Neural progenitor cell (in vitro differentiated cells): Measurements from ENCODE around the gene MAST2. TPM values are rescaled to one million over a fixed set of nuclear protein-coding genes. Genes with fewer than 3 reads are reported as not detected.

Source experiments
- DNase-seq: peaks from one replicate; pipeline ENCODE4 v3.0.0-alpha.2; 2016; ENCODE audit warnings: low spot score
- H2AFZ ChIP-seq: fragments of 200-600 bp; sonication (generic); replicated peaks from 2 replicates; pipeline ENCODE4 v1.6.1; 2016; ENCODE audit warnings: antibody characterized with exemption
- H3F3A ChIP-seq: fragments of 200-600 bp; sonication (generic); 2 replicates; pipeline ENCODE4 v1.6.1; 2016; ENCODE audit warnings: antibody characterized with exemption, low read depth
- H3K27ac ChIP-seq: fragments of 200-600 bp; sonication (generic); 2 replicates; pipeline ENCODE4 v1.5.1; 2016; ENCODE audit warnings: mild to moderate bottlenecking
- H3K27me3 ChIP-seq: fragments of 200-600 bp; sonication (generic); 2 replicates; pipeline ENCODE4 v1.6.1; 2016; ENCODE audit warnings: mild to moderate bottlenecking, moderate library complexity
- H3K36me3 ChIP-seq: fragments of 200-600 bp; sonication (generic); 2 replicates; pipeline ENCODE4 v1.5.1; 2016
- H3K4me1 ChIP-seq: fragments of 200-600 bp; sonication (generic); 2 replicates; pipeline ENCODE4 v1.6.1; 2016; ENCODE audit warnings: mixed run types
- H3K4me2 ChIP-seq: fragments of 200-600 bp; sonication (generic); 2 replicates; pipeline ENCODE4 v1.6.1; 2016
- H3K4me3 ChIP-seq: fragments of 200-600 bp; sonication (generic); 2 replicates; pipeline ENCODE4 v1.5.1; 2016
- H3K79me2 ChIP-seq: fragments of 200-600 bp; sonication (generic); 2 replicates; pipeline ENCODE4 v1.6.1; 2016; ENCODE audit warnings: low read depth
- H3K9ac ChIP-seq: fragments of 200-600 bp; sonication (generic); 2 replicates; pipeline ENCODE4 v1.6.1; 2016
- H3K9me3 ChIP-seq: fragments of 200-600 bp; sonication (generic); 2 replicates; pipeline ENCODE4 v1.5.1; 2016; ENCODE audit warnings: low read depth
- H4K20me1 ChIP-seq: fragments of 200-600 bp; sonication (generic); 2 replicates; pipeline ENCODE4 v1.6.1; 2016; ENCODE audit warnings: low read depth
- H3K27ac Mint-ChIP-seq: 3 replicates; pipeline ENCODE4 v1.8.0; 2021; ENCODE audit warnings: mixed read lengths
- H3K27me3 Mint-ChIP-seq: 2 replicates; pipeline ENCODE4 v1.8.0; 2022; ENCODE audit warnings: low read depth, mild to moderate bottlenecking, inconsistent platforms, moderate library complexity, mixed read lengths; ENCODE audit not compliant: insufficient read depth
- H3K36me3 Mint-ChIP-seq: 3 replicates; pipeline ENCODE4 v1.8.0; 2021; ENCODE audit warnings: mixed read lengths
- H3K4me1 Mint-ChIP-seq: 3 replicates; pipeline ENCODE4 v1.8.0; 2021; ENCODE audit warnings: mixed read lengths
- H3K4me3 Mint-ChIP-seq: 3 replicates; pipeline ENCODE4 v1.8.0; 2021; ENCODE audit warnings: mild to moderate bottlenecking, moderate library complexity, mixed read lengths
- H3K9me3 Mint-ChIP-seq: 3 replicates; pipeline ENCODE4 v1.8.0; 2020; ENCODE audit warnings: mixed read lengths
- CTCF ChIP-seq: fragments of 200-600 bp; sonication (generic); IDR thresholded peaks from 2 replicates; pipeline ENCODE4 v1.5.1; 2017; ENCODE audit warnings: antibody characterized with exemption, mild to moderate bottlenecking
- EZH2 ChIP-seq: fragments of 200-600 bp; sonication (generic); IDR thresholded peaks from 2 replicates; pipeline ENCODE4 v1.6.1; 2017; ENCODE audit warnings: antibody characterized with exemption, mild to moderate bottlenecking, moderate library complexity
- EZH2phosphoT487 ChIP-seq: fragments of 200-600 bp; sonication (generic); IDR thresholded peaks from 2 replicates; pipeline ENCODE4 v1.6.1; 2017; ENCODE audit warnings: antibody characterized with exemption
- total RNA-seq: library from RNA; depleted of rRNA; stranded (reverse); fragments of >200 nt; gene quantifications from 2 replicates; pipeline ENCODE4 v1.2.3, GENCODE V29; 2015; ENCODE audit warnings: low replicate concordance

Gene MAST2
- total RNA-seq, 1 donor from 2014 or later: 5.5 TPM

DNA sequence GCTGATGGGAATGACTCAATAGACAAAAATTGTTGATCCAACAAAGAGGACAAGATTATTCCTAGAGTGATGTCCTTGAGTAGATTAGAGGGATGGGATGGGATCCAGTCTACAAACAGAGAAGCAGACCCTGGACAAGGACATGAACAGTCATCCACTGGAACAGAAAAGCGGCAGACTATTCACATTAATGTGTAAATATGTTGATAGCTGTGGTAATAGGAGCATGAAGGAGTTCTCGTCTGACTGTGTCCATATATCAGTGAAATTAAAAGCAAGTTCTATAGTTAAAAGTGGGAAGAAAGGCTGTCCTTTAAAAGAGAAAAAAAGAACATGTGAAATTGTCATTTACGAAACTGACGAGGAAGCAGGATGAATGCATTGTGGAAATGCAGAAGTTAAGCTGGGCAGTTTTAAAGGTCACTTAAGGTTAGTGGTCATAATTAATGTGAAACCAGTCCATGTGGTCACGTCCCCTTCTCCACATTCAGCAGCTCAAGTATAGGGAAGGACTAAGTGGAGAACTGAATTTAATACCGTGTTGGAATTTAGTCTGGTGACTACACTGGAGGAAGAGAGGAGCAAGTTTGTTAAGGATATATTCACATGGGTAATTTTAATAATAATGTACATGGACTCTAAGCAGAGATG, 266.9 kb downstream of the MAST2 start:
- DNase-seq: no peak
- Mint-ChIP-seq H3K9me3 (no peaks in the 10 kb centered on the region), H3K27ac (no peak overlapping the region), H3K4me3 (no peak overlapping the region), H3K4me1 (peaks cover 2% of the 10 kb centered on the region), H3K27me3 (no peaks in the 10 kb centered on the region), H3K36me3 (peaks cover 23% of the 10 kb centered on the region)
- peaks cover 93% of the 10 kb centered on the region for H4K20me1 ChIP-seq
- H3K4me3 ChIP-seq: no peak overlapping the region
- no peak for TF ChIP-seq EZH2
- TF ChIP-seq CTCF: no peak
- no peak for TF ChIP-seq EZH2phosphoT487
- H3K9me3 ChIP-seq: no peaks in the 10 kb centered on the region
- no peak overlapping the region for H3K9ac ChIP-seq
- H3K36me3 ChIP-seq: peaks cover 28% of the 10 kb centered on the region
- H3F3A ChIP-seq: peaks cover 19% of the 10 kb centered on the region
- no peak overlapping the region for H3K4me2 ChIP-seq
- H3K27me3 ChIP-seq: no peaks in the 10 kb centered on the region
- H2AFZ ChIP-seq: no peak overlapping the region
- H3K79me2 ChIP-seq: peaks cover 37% of the 10 kb centered on the region
- H3K27ac ChIP-seq: no peak overlapping the region
- peaks cover 3% of the 10 kb centered on the region for H3K4me1 ChIP-seq

- H3K36me3 ChIP-seq: peaks cover 35% of the 10 kb centered on the region
- H3K27me3 ChIP-seq: no peaks in the 10 kb centered on the region
- no peak overlapping the region for H3K4me3 Mint-ChIP-seq
- H3K27me3 Mint-ChIP-seq: no peaks in the 10 kb centered on the region
- H3K4me2 ChIP-seq: no peak overlapping the region
- no peak overlapping the region for H3K27ac Mint-ChIP-seq
- no peak overlapping the region for H3K4me3 ChIP-seq
- TF ChIP-seq CTCF: no peak
- TF ChIP-seq EZH2: no peak
- TF ChIP-seq EZH2phosphoT487: no peak
- peaks cover 30% of the 10 kb centered on the region for H3K36me3 Mint-ChIP-seq
- H3K27ac ChIP-seq: no peak overlapping the region
- peaks cover 52% of the 10 kb centered on the region for H3K79me2 ChIP-seq
- peaks cover 2% of the 10 kb centered on the region for H3K4me1 Mint-ChIP-seq
- DNase-seq: no peak
- no peaks in the 10 kb centered on the region for H3K9me3 ChIP-seq
- H3K4me1 ChIP-seq: peaks cover 3% of the 10 kb centered on the region
- H3K9ac ChIP-seq: no peak overlapping the region
- H4K20me1 ChIP-seq: peaks cover 96% of the 10 kb centered on the region
- no peaks in the 10 kb centered on the region for H3K9me3 Mint-ChIP-seq
- peaks cover 21% of the 10 kb centered on the region for H3F3A ChIP-seq
- no peak overlapping the region for H2AFZ ChIP-seq
Observed at GRCh38 chr1:46072975-46073374, 269.6 kb downstream of the MAST2 start.

- H3K27ac ChIP-seq: no peak overlapping the region
- Mint-ChIP-seq H3K4me3 (no peak overlapping the region), H3K9me3 (no peaks in the 10 kb centered on the region), H3K36me3 (peaks cover 34% of the 10 kb centered on the region), H3K27ac (no peak overlapping the region), H3K27me3 (no peaks in the 10 kb centered on the region), H3K4me1 (peaks cover 2% of the 10 kb centered on the region)
- no peak for TF ChIP-seq EZH2
- TF ChIP-seq EZH2phosphoT487: no peak
- no peak for TF ChIP-seq CTCF
- peaks cover 97% of the 10 kb centered on the region for H4K20me1 ChIP-seq
- H3K4me1 ChIP-seq: peaks cover 3% of the 10 kb centered on the region
- H3K36me3 ChIP-seq: peaks cover 28% of the 10 kb centered on the region
- peaks cover 71% of the 10 kb centered on the region for H3K79me2 ChIP-seq
- H3K9ac ChIP-seq: no peak overlapping the region
- no peak for DNase-seq
- H3K27me3 ChIP-seq: no peaks in the 10 kb centered on the region
- H3K4me2 ChIP-seq: no peak overlapping the region
- H3K4me3 ChIP-seq: no peak overlapping the region
- H3F3A ChIP-seq: peaks cover 6% of the 10 kb centered on the region
- H2AFZ ChIP-seq: no peak overlapping the region
- no peaks in the 10 kb centered on the region for H3K9me3 ChIP-seq
Observed at GRCh38 chr1:46076343-46076742, 272.9 kb downstream of the MAST2 start.
